Left lung (tissue), 10 donors: ENCODE measurements around the gene HCN3. TPM values are rescaled to one million over a fixed set of nuclear protein-coding genes. Genes with fewer than 3 reads are reported as not detected.
A peak's percentile ranks its signal among the peaks of the same experiment; 100 is the strongest.

Source experiments
- ATAC-seq: fragments of 200-7000 bp; cut with Tn5 transposase; one replicate; pipeline ENCODE4 v1.9.1; 2020; ENCODE audit warnings: moderate library complexity
- DNase-seq, 4 donors: peaks; one replicate each; pipeline ENCODE4 v3.0.0-alpha.2; 2013 to 2020
- H3K27ac ChIP-seq, 2 donors: fragments of 200-600 bp; sonication (generic) in 1 of 2; one replicate each; pipeline versions ENCODE4 v1.5.0 to v1.8.0; 2020 to 2021
- H3K27me3 ChIP-seq, 2 donors: fragments of 200-600 bp; sonication (generic) in 1 of 2; one replicate each; pipeline versions ENCODE4 v1.5.0 to v1.8.0; 2020 to 2021
- H3K36me3 ChIP-seq, 2 donors: fragments of 200-600 bp; sonication (generic) in 1 of 2; one replicate each; pipeline versions ENCODE4 v1.5.0 to v1.8.0; 2020 to 2021
- H3K4me1 ChIP-seq, 2 donors: fragments of 200-600 bp; one replicate each; pipeline ENCODE4 v1.8.0; 2021
- H3K4me3 ChIP-seq, 2 donors: fragments of 200-600 bp; sonication (generic) in 1 of 2; one replicate each; pipeline versions ENCODE4 v1.5.0 to v1.8.0; 2020 to 2021; ENCODE audit warnings: mild to moderate bottlenecking in 1 of 2
- H3K9me3 ChIP-seq, 2 donors: fragments of 200-600 bp; sonication (generic) in 1 of 2; one replicate each; pipeline versions ENCODE4 v1.5.0 to v1.8.0; 2020 to 2021
- intact Hi-C, 2 donors: fragments of 100-400 bp; cut with DNase I; formaldehyde crosslinking; loops; one replicate each; pipeline versions ENCODE4 v1.11.2 to v1.14.2; 2022
- polyA plus RNA-seq, 6 donors: library from polyadenylated mRNA; unstranded; fragments of 120-200 nt; gene quantifications; one replicate each; pipeline ENCODE4 v1.2.1, GENCODE V29; 2013; ENCODE audit not compliant: insufficient read length in 6 of 6
- total RNA-seq, 2 donors: library from RNA; stranded (reverse); fragmentation: NEBNext Ultra II Directional; extraction: Animal tissue kit (Norgen Biotek cat#: 25700); gene quantifications; one replicate each; pipeline ENCODE4 v1.2.1, GENCODE V29; 2021
- TF ChIP-seq, protein P1 (sequence below), 2 donors: fragments of 200-600 bp; sonication (generic) in 1 of 2; IDR thresholded peaks; one replicate each; pipeline versions ENCODE4 v1.5.0 to v1.8.0; 2021; ENCODE audit warnings: antibody characterized with exemption in 2 of 2
- donor health status: DM: no; HTN: yes; CAD: no.
- donor health status: DM: no; HTN: no; CAD: no.

Gene HCN3
- total and polyA plus RNA-seq, 8 donors, result 2.4 to 11.7 (median 8.3) TPM

DNA sequence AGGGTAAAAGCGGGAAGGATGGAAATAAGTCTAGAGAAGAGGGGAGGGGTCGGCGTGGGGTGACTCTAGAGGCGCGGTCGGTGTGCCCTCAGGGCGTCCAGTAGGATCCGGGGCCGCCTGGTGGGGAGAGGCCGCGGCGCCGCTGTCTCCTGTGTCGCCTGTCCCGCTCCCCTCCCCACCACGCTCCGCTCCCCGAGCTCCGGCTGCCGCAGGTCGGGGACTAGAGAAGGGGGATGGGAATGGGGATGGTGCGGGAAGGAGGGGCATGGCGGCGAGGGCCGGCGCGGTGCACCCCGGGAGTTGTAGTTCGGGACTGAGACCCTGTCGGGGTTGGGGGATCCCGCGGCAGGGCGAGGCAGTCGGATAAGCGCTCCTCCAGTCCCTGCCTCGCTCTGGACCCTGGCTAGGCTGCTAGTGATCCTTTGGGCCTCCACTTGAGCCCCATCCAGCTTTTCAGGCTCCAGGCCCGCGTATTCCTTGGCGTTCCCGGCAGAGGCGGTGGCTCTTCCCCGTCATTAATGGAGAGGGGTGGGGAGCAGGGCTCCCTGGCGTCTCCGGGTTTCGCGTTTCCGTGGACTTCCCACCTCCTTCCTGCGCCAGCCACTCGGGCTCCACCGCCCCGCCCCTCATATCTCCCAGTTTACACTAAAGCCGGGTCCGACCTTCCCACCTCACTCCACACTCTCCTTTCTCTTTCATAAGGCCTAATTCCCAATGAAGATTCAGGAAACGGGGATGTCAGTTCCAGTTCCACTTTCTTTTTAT, 21.8 kb upstream of the HCN3 start, which contains the start of gene ENTREP3:
Gene ENTREP3, minus strand, starts transcription at position 241 of the 765 bp plus-strand sequence. CDS start 606 bp downstream, outside the sequence.
- ATAC-seq (peak; percentile 95), DNase-seq (peak; percentile 85 to 96 (median 92))
- TF ChIP-seq, protein P1, sequence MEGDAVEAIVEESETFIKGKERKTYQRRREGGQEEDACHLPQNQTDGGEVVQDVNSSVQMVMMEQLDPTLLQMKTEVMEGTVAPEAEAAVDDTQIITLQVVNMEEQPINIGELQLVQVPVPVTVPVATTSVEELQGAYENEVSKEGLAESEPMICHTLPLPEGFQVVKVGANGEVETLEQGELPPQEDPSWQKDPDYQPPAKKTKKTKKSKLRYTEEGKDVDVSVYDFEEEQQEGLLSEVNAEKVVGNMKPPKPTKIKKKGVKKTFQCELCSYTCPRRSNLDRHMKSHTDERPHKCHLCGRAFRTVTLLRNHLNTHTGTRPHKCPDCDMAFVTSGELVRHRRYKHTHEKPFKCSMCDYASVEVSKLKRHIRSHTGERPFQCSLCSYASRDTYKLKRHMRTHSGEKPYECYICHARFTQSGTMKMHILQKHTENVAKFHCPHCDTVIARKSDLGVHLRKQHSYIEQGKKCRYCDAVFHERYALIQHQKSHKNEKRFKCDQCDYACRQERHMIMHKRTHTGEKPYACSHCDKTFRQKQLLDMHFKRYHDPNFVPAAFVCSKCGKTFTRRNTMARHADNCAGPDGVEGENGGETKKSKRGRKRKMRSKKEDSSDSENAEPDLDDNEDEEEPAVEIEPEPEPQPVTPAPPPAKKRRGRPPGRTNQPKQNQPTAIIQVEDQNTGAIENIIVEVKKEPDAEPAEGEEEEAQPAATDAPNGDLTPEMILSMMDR (IDR thresholded peaks at IDR 0.05), result peak in 1 of 2 donors; percentile 28
- no peaks in the 10 kb centered on the region for H3K27me3 ChIP-seq
- peak within 1 kb of the TSS; percentile 67 to 76 for H3K4me3 ChIP-seq
- H3K9me3 ChIP-seq, result no peaks in the 10 kb centered on the region
- H3K36me3 ChIP-seq, result peaks cover 0 to 39% of the 10 kb centered on the region in 2 donors
- peaks cover 19 to 42% of the 10 kb centered on the region in 2 donors for H3K4me1 ChIP-seq
- intact Hi-C loops, result no loop called here
- H3K27ac ChIP-seq, result peak within 1 kb of the TSS; percentile 91 to 93

DNA sequence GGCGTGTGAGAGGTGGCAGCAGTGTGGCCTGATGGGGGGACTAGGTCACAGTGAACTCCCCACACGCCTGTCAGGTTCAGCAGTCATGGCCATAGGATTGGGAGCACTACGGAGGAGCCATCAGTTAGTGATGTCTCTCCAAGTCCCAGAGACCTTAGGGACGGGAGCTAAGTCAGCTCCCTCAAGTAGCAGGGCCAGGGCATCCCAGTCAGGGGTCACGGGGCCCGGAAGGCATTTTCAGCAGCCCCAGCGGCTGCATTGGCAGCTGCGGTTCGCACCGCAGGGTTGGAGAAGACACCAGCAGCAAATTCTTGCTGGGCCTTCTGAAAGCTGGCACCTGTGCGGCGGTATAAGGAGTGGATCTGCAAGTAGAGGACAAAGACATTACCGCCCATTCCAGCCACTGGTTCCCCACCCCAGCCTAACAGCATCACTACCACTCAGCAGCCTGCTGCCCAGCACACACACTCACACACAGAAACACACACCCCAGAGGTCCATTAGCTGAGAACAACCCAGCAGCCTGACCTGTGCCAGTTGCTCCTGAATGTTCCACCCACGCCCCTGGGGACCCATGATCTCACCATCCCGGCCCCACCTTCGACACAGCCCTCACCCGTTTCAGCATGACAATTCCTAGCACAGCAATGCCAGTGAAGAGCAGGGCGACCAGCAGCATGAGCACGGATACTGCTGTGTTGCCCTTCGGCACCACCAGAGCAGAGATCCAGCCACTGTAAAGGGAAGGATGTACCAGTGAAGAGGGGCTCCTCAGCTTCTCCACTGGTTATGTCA, 21.0 kb upstream of the HCN3 start:
- intact Hi-C loops, result no loop called here
- no peak for ATAC-seq
- TF ChIP-seq, protein P1 (IDR thresholded peaks at IDR 0.05), result no peak

DNA sequence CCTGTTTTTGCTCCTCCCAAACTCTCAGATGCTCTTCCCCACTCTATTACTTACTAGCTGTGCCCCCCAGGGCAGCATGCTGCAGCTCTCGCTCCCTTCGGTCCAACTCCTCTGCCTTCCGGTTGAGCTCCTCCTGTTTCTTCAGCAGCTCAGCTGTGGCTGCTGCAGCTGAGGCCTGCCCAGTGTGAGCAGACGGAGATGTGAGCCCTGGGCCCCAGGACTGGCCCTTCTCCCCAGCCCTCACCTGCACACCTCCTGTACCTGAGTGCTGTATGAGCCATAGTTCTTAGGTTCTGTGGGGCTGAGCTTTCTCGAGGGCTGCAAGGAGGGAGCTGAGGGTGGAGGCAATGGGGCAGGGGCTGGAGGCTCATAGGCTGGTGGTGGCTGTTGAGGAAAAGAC, 17.0 kb upstream of the HCN3 start:
- peaks cover 7 to 34% of the 10 kb centered on the region in 2 donors for H3K4me1 ChIP-seq
- no peaks in the 10 kb centered on the region for H3K27me3 ChIP-seq
- intact Hi-C loops, result no loop called here
- DNase-seq (no peak), ATAC-seq (no peak)
- no peaks in the 10 kb centered on the region for H3K9me3 ChIP-seq
- peak overlapping the region in 1 of 2 donors; percentile 1 for H3K27ac ChIP-seq
- H3K36me3 ChIP-seq, result peaks cover 0 to 65% of the 10 kb centered on the region in 2 donors
- no peak overlapping the region for H3K4me3 ChIP-seq
- TF ChIP-seq, protein P1 (IDR thresholded peaks at IDR 0.05), result no peak

More for the DNA sequence above, 21.0 kb upstream of the HCN3 start:
- no peak for DNase-seq
- H3K4me1 ChIP-seq, result peaks cover 13 to 42% of the 10 kb centered on the region in 2 donors
- H3K4me3 ChIP-seq, result peak overlapping the region; percentile 67 to 76
- peak overlapping the region; percentile 91 to 93 for H3K27ac ChIP-seq
- no peaks in the 10 kb centered on the region for H3K27me3 ChIP-seq
- no peaks in the 10 kb centered on the region for H3K9me3 ChIP-seq
- peaks cover 0 to 39% of the 10 kb centered on the region in 2 donors for H3K36me3 ChIP-seq

DNA sequence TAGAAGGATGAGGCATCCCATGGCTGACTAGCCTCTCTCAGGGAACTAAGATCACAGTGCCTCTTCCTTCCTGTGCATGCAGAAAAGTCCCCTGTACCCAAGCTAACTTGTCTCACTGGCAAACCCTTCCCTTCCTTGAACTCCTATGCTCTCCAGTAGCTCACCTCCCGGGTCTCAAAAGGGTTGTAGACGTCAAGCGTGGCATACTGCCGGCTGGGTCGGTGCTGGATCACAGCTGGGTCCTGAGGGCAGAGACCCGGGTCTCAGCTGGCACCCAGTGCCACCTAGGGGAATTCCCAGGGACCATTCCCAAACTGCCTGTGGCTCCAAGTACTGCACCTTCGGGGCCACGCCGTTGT, 15.8 kb upstream of the HCN3 start:
- Histone ChIP-seq H3K9me3 (no peaks in the 10 kb centered on the region), H3K36me3 (peaks cover 0 to 77% of the 10 kb centered on the region in 2 donors), H3K27me3 (no peaks in the 10 kb centered on the region), H3K4me3 (peak overlapping the region; percentile 77 to 94), H3K4me1 (peaks cover 7 to 24% of the 10 kb centered on the region in 2 donors), H3K27ac (peak overlapping the region; percentile 73 to 85)
- DNase-seq, result no peak
- intact Hi-C loops, result no loop called here
- no peak for ATAC-seq
- TF ChIP-seq, protein P1 (IDR thresholded peaks at IDR 0.05), result no peak
